ENCODE measurements around the gene RAPGEF4. TPM values are rescaled to one million over a fixed set of nuclear protein-coding genes. Genes with fewer than 3 reads are reported as not detected.
A peak's percentile ranks its signal among the peaks of the same experiment; 100 is the strongest.

RAPGEF4 gene
- total and polyA plus RNA-seq, 2 of the 4 experiments (the other 2 are of a cell fraction) = 1.7 to 3.2 TPM

- no peak overlapping the region for H3K56ac ChIP-seq (ENCODE audit: extremely low read depth, insufficient read depth, low read length)
- no peaks in the 10 kb centered on the region for H3K27me3 ChIP-seq (ENCODE audit: control insufficient read depth, insufficient read depth, low read length)
- H4K91ac ChIP-seq (ENCODE audit: insufficient read depth, low read depth, low read length) = no peak overlapping the region
- peaks cover 2% of the 10 kb centered on the region; the same call in 1 of the 2 replicates for H3K9me1 ChIP-seq (ENCODE audit: insufficient read depth, low read length)
- no peak overlapping the region for H3K4me3 ChIP-seq (ENCODE audit: insufficient read depth, low read depth, low read length)
- POLR2A ChIA-PET (ENCODE audit: unreplicated experiment) = no interaction called here
- no peak overlapping the region for H3K4ac ChIP-seq (ENCODE audit: low read depth, low read length)
- WGBS, 2 experiments (ENCODE audit: extremely low coverage in 2 of 2, insufficient read length in 1 of 2) = no CpG with 5 or more reads among the region's 1 CpG
- no TSS peak for BruUV-seq (replicated peaks)
- no peak overlapping the region for H2BK120ac ChIP-seq (ENCODE audit: low read depth, low read length)
- no peak overlapping the region for H2AK5ac ChIP-seq (ENCODE audit: low read depth, low read length)
- TF ChIP-seq USF2 (IDR thresholded peaks at IDR 0.05; ENCODE audit: low read depth, low read length) = no peak
- TF ChIP-seq MAFK (IDR thresholded peaks at IDR 0.05; ENCODE audit: low read depth, low read length) = no peak
- no peak for TF ChIP-seq FOS (IDR thresholded peaks at IDR 0.05; ENCODE audit: low read depth, low read length)
- TF ChIP-seq BHLHE40 (IDR thresholded peaks at IDR 0.05; ENCODE audit: low read depth, low read length) = no peak
- TF ChIP-seq CHD1 (IDR thresholded peaks at IDR 0.05; ENCODE audit: low read depth, low read length) = no peak
- no peak for TF ChIP-seq CEBPB (IDR thresholded peaks at IDR 0.05; ENCODE audit: low read depth, low read length)
- TF ChIP-seq NFE2L2 (IDR thresholded peaks at IDR 0.05; ENCODE audit: low read depth, low read length) = no peak
- TF ChIP-seq MXI1 (IDR thresholded peaks at IDR 0.05; ENCODE audit: borderline replicate concordance, low read depth, low read length) = no peak
- no peak for TF ChIP-seq RAD21 (IDR thresholded peaks at IDR 0.05; ENCODE audit: low read length)
- no peak for TF ChIP-seq RCOR1 (IDR thresholded peaks at IDR 0.05; ENCODE audit: insufficient replicate concordance, low read length)
- no peak for TF ChIP-seq CTCF (conservative IDR thresholded peaks at IDR 0.05; ENCODE audit: low read depth, low read length)
- no peak for TF ChIP-seq POLR2A (IDR thresholded peaks at IDR 0.05; ENCODE audit: low read depth, low read length)
- TF ChIP-seq SMC3 (IDR thresholded peaks at IDR 0.05; ENCODE audit: low read depth, low read length) = no peak
- TF ChIP-seq ELK1 (IDR thresholded peaks at IDR 0.05; ENCODE audit: borderline replicate concordance, low read depth, low read length) = no peak
- TF ChIP-seq MAZ (IDR thresholded peaks at IDR 0.05; ENCODE audit: borderline replicate concordance, low read depth, low read length) = no peak
- no peak for TF ChIP-seq RFX5 (IDR thresholded peaks at IDR 0.05; ENCODE audit: low read depth, low read length)
- intact Hi-C loops (cut with micrococcal nuclease) = no loop called here
- H3K79me1 ChIP-seq (ENCODE audit: low read depth in 1 of 2, low read length in 2 of 2) = no peaks in the 10 kb centered on the region
- ATAC-seq (ENCODE audit: low read depth) (peak; percentile 68), DNase-seq (peak; percentile 83)
- no peak overlapping the region for H2BK20ac ChIP-seq (ENCODE audit: low read depth, low read length)
- no peak overlapping the region; the same call in 1 of the 2 replicates for H3K4me2 ChIP-seq (ENCODE audit: low read depth, low read length)
- no peak overlapping the region for H3K18ac ChIP-seq (ENCODE audit: low read depth, low read length)
- H3K4me1 ChIP-seq (ENCODE audit: control insufficient read depth, insufficient read depth, low read length) = peaks cover 4% of the 10 kb centered on the region
- H4K5ac ChIP-seq (ENCODE audit: low read depth, low read length) = no peak overlapping the region
- peak overlapping the region; percentile 26 for H2BK5ac ChIP-seq (ENCODE audit: low read depth, low read length, poor library complexity, severe bottlenecking)
- no peak overlapping the region for H3K27ac ChIP-seq (ENCODE audit: insufficient read depth, low read length)
- H2AFZ ChIP-seq (replicated peaks; ENCODE audit: low read length, poor library complexity) = no peak overlapping the region
- H3K23ac ChIP-seq (ENCODE audit: low read depth, low read length) = no peak overlapping the region
- no peak overlapping the region for H3K9ac ChIP-seq (ENCODE audit: low read depth, low read length)
- in situ Hi-C loops (cut with MboI; ENCODE audit: low sequenced_read_pairs) = loop anchor here (25.0 kb wide), 1 partner anchor 1520 kb away; the partner anchor contains the start of gene SP9
- no peaks in the 10 kb centered on the region for H3K36me3 ChIP-seq (ENCODE audit: control insufficient read depth, insufficient read depth, low read length)
- H2BK15ac ChIP-seq (ENCODE audit: low read depth, low read length) = no peak overlapping the region
- no peaks in the 10 kb centered on the region for H3K9me3 ChIP-seq (ENCODE audit: control insufficient read depth, insufficient read depth, low read length)
- H4K20me1 ChIP-seq (ENCODE audit: insufficient read depth, low read length) = no peaks in the 10 kb centered on the region
- H2AK9ac ChIP-seq (replicated peaks; ENCODE audit: low read depth, low read length, poor library complexity) = no peak overlapping the region
- H4K8ac ChIP-seq (ENCODE audit: low read depth in 2 of 2, low read length in 2 of 2) = no peak overlapping the region
- H3K14ac ChIP-seq (replicated peaks; ENCODE audit: low read depth, low read length) = no peak overlapping the region
- CTCF ChIA-PET = no interaction called here
- dilution Hi-C loops (cut with HindIII; ENCODE audit: low sequenced_read_pairs, unreplicated experiment) = no loop called here
Observed at GRCh38 chr2:172817411-172817810, 81.8 kb downstream of the RAPGEF4 start.

Measured in IMR-90 (cell line).